DND-41 (cell line): Measurements from ENCODE around the gene MITF.

Experiments used
- ATAC-seq: fragments of 200-7000 bp; cut with Tn5 transposase; 3 replicates; pipeline ENCODE4 v1.9.1; 2021; ENCODE audit warnings: low read depth; ENCODE audit not compliant: insufficient read depth
- DNase-seq: peaks from one replicate; pipeline ENCODE4 v3.0.0-alpha.2; 2020
- H2AFZ ChIP-seq: 2 replicates; pipeline ENCODE4 v1.6.0; 2012; ENCODE audit warnings: low read depth, low read length
- H3K27ac ChIP-seq: 2 replicates; pipeline ENCODE4 v1.5.1; 2012; ENCODE audit warnings: low read length, inconsistent platforms
- H3K27me3 ChIP-seq: fragments of 200-600 bp; sonication (generic); 2 replicates; pipeline ENCODE4 v1.6.0; 2012; ENCODE audit warnings: low read length, mild to moderate bottlenecking, inconsistent platforms; ENCODE audit not compliant: insufficient read depth, poor library complexity
- H3K36me3 ChIP-seq: 2 replicates; pipeline ENCODE4 v1.5.1; 2012; ENCODE audit warnings: low read length, inconsistent platforms; ENCODE audit not compliant: insufficient read depth
- H3K4me1 ChIP-seq: 2 replicates; pipeline ENCODE4 v1.5.1; 2012; ENCODE audit warnings: mild to moderate bottlenecking, low read length; ENCODE audit not compliant: insufficient read depth
- H3K4me2 ChIP-seq: 2 replicates; pipeline ENCODE4 v1.6.0; 2012; ENCODE audit warnings: mild to moderate bottlenecking, moderate library complexity, low read length, inconsistent platforms; ENCODE audit not compliant: insufficient read depth
- H3K4me3 ChIP-seq, 2 experiments: fragments of 200-600 bp in 1 of 2; shearing (Covaris generic) in 1 of 2; 2 replicates each; pipeline ENCODE4 v1.5.1; 2012 to 2016; ENCODE audit warnings: inconsistent platforms in 2 of 2, low read length in 2 of 2, mild to moderate bottlenecking in 2 of 2, low read depth in 1 of 2, moderate library complexity in 1 of 2
- H3K79me2 ChIP-seq: 2 replicates; pipeline ENCODE4 v1.6.0; 2012; ENCODE audit warnings: low read length, inconsistent platforms; ENCODE audit not compliant: insufficient read depth
- H3K9ac ChIP-seq: 2 replicates; pipeline ENCODE4 v1.6.0; 2012; ENCODE audit warnings: low read depth, mild to moderate bottlenecking, inconsistent platforms, low read length, moderate library complexity
- H3K9me3 ChIP-seq: 2 replicates; pipeline ENCODE4 v1.5.1; 2012; ENCODE audit warnings: low read length, moderate library complexity, mild to moderate bottlenecking, inconsistent platforms; ENCODE audit not compliant: insufficient read depth, severe bottlenecking
- H4K20me1 ChIP-seq: 2 replicates; pipeline ENCODE4 v1.6.0; 2012; ENCODE audit warnings: low read length; ENCODE audit not compliant: insufficient read depth
- CTCF ChIP-seq: IDR thresholded peaks from 2 replicates; pipeline ENCODE4 v1.5.1; 2012; ENCODE audit warnings: borderline replicate concordance, low read length, moderate library complexity, mild to moderate bottlenecking; ENCODE audit not compliant: poor library complexity, severe bottlenecking; ENCODE audit errors: extremely low read depth
- EZH2 ChIP-seq: IDR thresholded peaks from 3 replicates; pipeline ENCODE4 v1.6.1; 2012; ENCODE audit warnings: borderline replicate concordance, low read depth, mild to moderate bottlenecking, moderate library complexity, low read length, inconsistent platforms; ENCODE audit not compliant: severe bottlenecking

Gene MITF

GRCh38 chr3:69695443-69695842 lies 43.8 kb upstream of the MITF start:
- DNase-seq (no peak), ATAC-seq (no peak)
- Histone ChIP-seq H3K9ac (no peak overlapping the region), H3K4me1 (no peaks in the 10 kb centered on the region), H3K27me3 (peaks cover 4% of the 10 kb centered on the region), H3K4me2 (no peak overlapping the region), H3K4me3 (no peak overlapping the region), H4K20me1 (no peaks in the 10 kb centered on the region), H3K36me3 (no peaks in the 10 kb centered on the region), H3K27ac (no peak overlapping the region), H3K9me3 (no peaks in the 10 kb centered on the region), H3K79me2 (no peaks in the 10 kb centered on the region), H2AFZ (no peak overlapping the region)
- no peak for TF ChIP-seq CTCF

DNA sequence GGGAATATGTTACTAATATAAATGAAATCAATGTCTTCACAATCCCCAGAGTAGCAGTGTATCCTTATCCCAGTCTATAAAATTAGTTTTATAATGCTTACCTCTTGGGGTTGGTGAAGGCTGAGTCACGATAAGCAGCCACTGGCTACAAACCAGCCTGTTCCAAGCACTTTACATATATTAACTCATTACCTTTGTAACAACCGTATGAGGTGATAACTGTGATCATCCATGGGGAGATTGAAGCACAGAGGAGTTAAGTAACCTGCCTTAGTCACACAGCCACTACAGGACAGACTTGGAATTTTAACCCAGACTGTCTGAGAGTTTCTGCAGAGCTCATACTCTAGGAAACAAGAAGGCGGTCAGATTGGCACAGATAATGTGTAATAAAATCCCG lies 43.3 kb upstream of the MITF start:
- Histone ChIP-seq H3K27ac (no peak overlapping the region), H4K20me1 (no peaks in the 10 kb centered on the region), H3K79me2 (no peaks in the 10 kb centered on the region), H3K27me3 (peaks cover 4% of the 10 kb centered on the region), H2AFZ (no peak overlapping the region), H3K4me1 (no peaks in the 10 kb centered on the region), H3K4me3 (no peak overlapping the region), H3K9ac (no peak overlapping the region), H3K36me3 (no peaks in the 10 kb centered on the region), H3K9me3 (no peaks in the 10 kb centered on the region), H3K4me2 (no peak overlapping the region)
- ATAC-seq (no peak), DNase-seq (no peak)
- no peak for TF ChIP-seq EZH2
- no peak for TF ChIP-seq CTCF

DNA sequence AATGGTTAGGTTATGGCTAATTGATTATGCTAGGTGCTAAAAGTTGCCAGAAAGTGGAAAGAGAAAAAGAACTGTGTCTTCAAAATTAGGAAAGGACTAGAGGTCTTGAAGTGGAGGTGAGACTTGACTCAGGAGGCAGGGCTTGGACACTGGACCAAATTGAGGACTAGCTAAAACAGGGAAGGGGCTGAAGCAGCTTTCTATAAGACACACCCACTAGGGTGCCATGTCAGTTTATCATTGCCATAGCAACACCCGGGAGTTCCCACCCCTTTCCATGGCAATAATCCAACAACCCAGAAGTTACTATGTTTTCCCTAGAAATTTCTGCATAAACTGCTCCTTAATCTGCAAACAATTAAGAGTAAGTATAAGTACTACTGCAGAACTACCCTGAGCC lies 42.9 kb upstream of the MITF start:
- DNase-seq (no peak), ATAC-seq (no peak)
- Histone ChIP-seq H3K4me2 (no peak overlapping the region), H4K20me1 (no peaks in the 10 kb centered on the region), H3K9me3 (no peaks in the 10 kb centered on the region), H3K4me1 (no peaks in the 10 kb centered on the region), H3K4me3 (no peak overlapping the region), H3K9ac (no peak overlapping the region), H3K27ac (no peak overlapping the region), H2AFZ (no peak overlapping the region), H3K36me3 (no peaks in the 10 kb centered on the region), H3K27me3 (peaks cover 4% of the 10 kb centered on the region), H3K79me2 (no peaks in the 10 kb centered on the region)
- TF ChIP-seq CTCF = no peak

GRCh38 chr3:69697381-69697780 lies 41.9 kb upstream of the MITF start:
- Histone ChIP-seq H3K27me3 (peaks cover 4% of the 10 kb centered on the region), H3K27ac (no peak overlapping the region), H3K4me1 (no peaks in the 10 kb centered on the region), H3K9ac (no peak overlapping the region), H3K79me2 (no peaks in the 10 kb centered on the region), H4K20me1 (no peaks in the 10 kb centered on the region), H3K4me3 (no peak overlapping the region), H2AFZ (no peak overlapping the region), H3K4me2 (no peak overlapping the region), H3K9me3 (no peaks in the 10 kb centered on the region), H3K36me3 (no peaks in the 10 kb centered on the region)
- no peak for TF ChIP-seq EZH2
- no peak for TF ChIP-seq CTCF
- no peak for DNase-seq
- ATAC-seq = no peak
